Measurements from ENCODE around the gene CCDC14.

The CCDC14 gene

GRCh38 chr3:123926396-123926795 is 34.6 kb downstream of the CCDC14 start:
- H3K27ac ChIP-seq, result no peak overlapping the region
- TF ChIP-seq CTCF (IDR thresholded peaks at IDR 0.05) (no peak), ZFX (IDR thresholded peaks at IDR 0.05; ENCODE audit: borderline replicate concordance) (no peak)

- TF ChIP-seq ZFX (IDR thresholded peaks at IDR 0.05; ENCODE audit: borderline replicate concordance), result no peak
- no peak for TF ChIP-seq CTCF (IDR thresholded peaks at IDR 0.05)
- H3K27ac ChIP-seq, result no peak overlapping the region
These were observed 40.2 kb downstream of the CCDC14 start for GRCh38 chr3:123920868-123921267.

GRCh38 chr3:123920383-123920782 is 40.6 kb downstream of the CCDC14 start:
- no peak overlapping the region for H3K27ac ChIP-seq
- TF ChIP-seq CTCF (IDR thresholded peaks at IDR 0.05), result no peak
- no peak for TF ChIP-seq ZFX (IDR thresholded peaks at IDR 0.05; ENCODE audit: borderline replicate concordance)

- no peak overlapping the region for H3K27ac ChIP-seq
- TF ChIP-seq ZFX (IDR thresholded peaks at IDR 0.05; ENCODE audit: borderline replicate concordance), result no peak
- no peak for TF ChIP-seq CTCF (IDR thresholded peaks at IDR 0.05)
These were observed 41.7 kb downstream of the CCDC14 start for GRCh38 chr3:123919353-123919752.

- TF ChIP-seq ZFX (IDR thresholded peaks at IDR 0.05; ENCODE audit: borderline replicate concordance) (no peak), CTCF (IDR thresholded peaks at IDR 0.05) (no peak)
- no peak overlapping the region for H3K27ac ChIP-seq
These were observed 46.2 kb downstream of the CCDC14 start for GRCh38 chr3:123914829-123915228.

- no peak for TF ChIP-seq CTCF (IDR thresholded peaks at IDR 0.05)
- TF ChIP-seq ZFX (IDR thresholded peaks at IDR 0.05; ENCODE audit: borderline replicate concordance), result no peak
- no peak overlapping the region for H3K27ac ChIP-seq
These were observed 51.2 kb downstream of the CCDC14 start for GRCh38 chr3:123909785-123910184.

GRCh38 chr3:123907720-123908119 is 53.3 kb downstream of the CCDC14 start:
- no peak overlapping the region for H3K27ac ChIP-seq
- TF ChIP-seq ZFX (IDR thresholded peaks at IDR 0.05; ENCODE audit: borderline replicate concordance), result no peak
- TF ChIP-seq CTCF (IDR thresholded peaks at IDR 0.05), result no peak

All from 22Rv1 (cell line).